GM12873 (cell line): ENCODE data around the gene ENG.
A peak's percentile ranks its signal among the peaks of the same experiment; 100 is the strongest.

ENCODE experiments used
- CTCF ChIP-seq: IDR thresholded peaks from 2 replicates; pipeline ENCODE4 v1.5.1; 2012; ENCODE audit warnings: low read depth, mild to moderate bottlenecking, moderate library complexity, low read length, control low read depth; ENCODE audit not compliant: insufficient read depth; ENCODE audit errors: missing control alignments

The ENG gene

DNA sequence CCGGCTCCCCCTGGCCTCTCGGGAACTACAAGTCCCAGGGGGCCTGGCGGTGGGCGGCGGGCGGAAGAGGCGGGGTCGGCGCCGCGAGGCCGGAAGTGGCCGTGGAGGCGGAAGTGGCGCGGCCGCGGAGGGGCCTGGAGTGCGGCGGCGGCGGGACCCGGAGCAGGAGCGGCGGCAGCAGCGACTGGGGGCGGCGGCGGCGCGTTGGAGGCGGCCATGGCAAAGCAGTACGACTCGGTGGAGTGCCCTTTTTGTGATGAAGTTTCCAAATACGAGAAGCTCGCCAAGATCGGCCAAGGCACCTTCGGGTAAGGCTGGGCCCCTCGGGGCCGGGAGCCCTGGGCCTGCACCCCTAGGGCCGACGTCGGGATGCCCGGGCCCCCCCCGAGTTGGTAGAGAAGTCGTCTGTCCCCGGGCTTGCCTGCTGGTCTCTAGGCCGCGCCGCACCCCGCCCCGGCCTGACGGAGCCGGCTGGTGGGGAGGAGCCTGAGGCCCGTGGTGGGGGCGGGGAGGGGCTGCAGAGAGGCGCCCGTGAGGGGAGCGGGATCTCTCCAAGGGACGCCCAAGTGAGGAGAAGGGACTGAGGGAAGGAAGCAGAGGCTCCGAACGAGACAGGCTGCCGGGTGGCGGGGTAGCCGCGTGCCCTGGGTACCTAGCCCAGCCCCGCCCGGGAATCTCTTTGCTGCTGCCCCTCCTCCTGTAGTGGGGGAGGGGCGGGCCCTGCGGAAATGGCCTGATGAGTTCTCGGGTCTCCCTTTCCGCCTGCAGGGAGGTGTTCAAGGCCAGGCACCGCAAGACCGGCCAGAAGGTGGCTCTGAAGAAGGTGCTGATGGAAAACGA lies 68.3 kb downstream of the ENG start, which contains the start of gene CDK9:
Gene CDK9 (plus strand): TSS at position 102 of the 840 bp plus-strand sequence. CDS start 115 bp downstream, at position 217.
- TF ChIP-seq CTCF, result no peak

DNA sequence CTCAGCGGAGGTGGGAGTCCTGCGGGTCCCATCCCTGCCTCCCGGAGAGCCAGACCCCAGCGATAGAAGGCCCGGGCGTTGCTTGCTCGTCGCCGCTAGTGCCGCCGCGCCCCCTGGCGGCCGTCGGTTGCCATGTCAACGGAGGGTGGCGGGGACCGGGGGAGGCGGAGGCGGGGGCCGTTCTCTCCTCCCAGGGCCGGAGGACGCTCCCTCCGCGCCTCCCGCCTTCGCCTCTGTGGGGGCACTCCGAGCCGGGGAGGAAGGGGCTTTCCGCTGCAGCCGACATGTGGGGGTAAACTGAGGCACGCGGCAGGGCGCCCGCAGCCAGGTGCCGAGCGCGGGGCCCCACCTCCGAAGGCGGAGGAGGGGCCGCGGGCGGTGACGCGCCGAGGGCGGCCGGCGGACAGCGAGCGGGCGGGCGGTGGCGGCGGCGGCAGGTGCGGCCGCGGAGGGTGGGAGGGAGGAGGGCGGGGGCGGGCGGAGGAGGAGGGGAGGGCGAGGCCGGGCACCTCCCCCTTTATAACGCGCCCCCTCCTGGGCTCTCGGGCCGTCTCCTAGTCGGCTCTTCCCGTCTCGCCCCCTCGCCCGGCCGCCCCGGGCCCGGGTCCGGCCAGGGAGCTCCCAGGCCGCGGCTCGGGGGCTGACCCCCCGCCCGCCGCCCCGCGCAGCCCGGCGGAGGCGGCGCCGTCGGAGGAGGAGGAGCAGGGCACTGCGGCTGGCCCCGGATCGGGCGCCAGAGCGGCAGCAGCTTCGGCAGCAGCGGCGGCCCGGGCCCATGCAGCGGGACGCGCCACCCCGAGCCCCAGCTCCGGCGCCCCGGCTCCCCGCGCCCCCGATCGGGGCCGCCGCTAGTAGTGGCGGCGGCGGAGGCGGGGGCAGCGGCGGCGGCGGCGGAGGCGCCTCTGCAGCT lies 69.2 kb downstream of the ENG start:
- TF ChIP-seq CTCF, result peak; percentile 81

- TF ChIP-seq CTCF, result no peak
Measured at GRCh38 chr9:127783111-127784008, 71.1 kb downstream of the ENG start.

DNA sequence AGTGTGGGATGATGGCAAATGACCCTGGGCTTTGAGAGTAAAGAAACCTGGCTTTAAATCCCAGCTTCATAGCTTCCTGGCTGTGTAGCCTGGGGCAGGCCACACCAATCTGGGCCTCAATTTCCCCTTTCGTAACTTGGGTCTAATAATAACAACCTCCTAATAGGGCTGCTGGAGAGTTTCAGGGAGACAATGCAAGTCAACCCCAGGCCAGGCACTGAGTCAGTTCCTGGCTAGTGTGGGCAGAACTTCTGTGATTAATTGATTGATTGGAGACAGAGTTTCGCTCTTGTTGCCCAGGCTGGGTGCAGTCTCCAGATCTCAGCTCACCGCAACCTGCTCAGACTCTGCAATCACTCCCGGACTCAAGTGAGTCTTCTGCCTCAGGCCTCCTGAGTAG lies 72.7 kb downstream of the ENG start:
- no peak for TF ChIP-seq CTCF

GRCh38 chr9:127780126-127780885 lies 74.2 kb downstream of the ENG start:
- TF ChIP-seq CTCF, result no peak

- TF ChIP-seq CTCF, result no peak
Measured at GRCh38 chr9:127779136-127779981, 75.1 kb downstream of the ENG start.
